Heart left ventricle (tissue), 16 donors: ENCODE measurements around the gene RBM33. TPM values are rescaled to one million over a fixed set of nuclear protein-coding genes. Genes with fewer than 3 reads are reported as not detected.
A peak's percentile ranks its signal among the peaks of the same experiment; 100 is the strongest.
"Not testable (repeated sequence)": the region's sequence is repeated elsewhere in the genome, so short reads cannot be mapped to it uniquely, and the experiment has no call there.

Source experiments
- ATAC-seq, 4 donors: fragments of 200-7000 bp; cut with Tn5 transposase; one replicate each; pipeline ENCODE4 v1.9.1; 2020 to 2022; ENCODE audit warnings: moderate library complexity in 4 of 4, mild to moderate bottlenecking in 3 of 4, moderate number of reproducible peaks in 1 of 4
- DNase-seq, 5 donors: peaks; one replicate each; pipeline ENCODE4 v3.0.0-alpha.2; 2020
- H3K27ac ChIP-seq, 12 donors: fragments of 200-600 bp; sonication (generic) in 4 of 12; one replicate each; pipeline versions ENCODE4 v1.5.0 to v1.8.0; 2016 to 2022; ENCODE audit warnings: mild to moderate bottlenecking in 2 of 12
- H3K27me3 ChIP-seq, 9 donors: fragments of 200-600 bp; sonication (generic) in 2 of 9; one replicate each; pipeline versions ENCODE4 v1.5.1 to v1.8.0; 2016 to 2022; ENCODE audit warnings: mild to moderate bottlenecking in 3 of 9
- H3K36me3 ChIP-seq, 9 donors: fragments of 200-600 bp; sonication (generic) in 2 of 9; one replicate each; pipeline versions ENCODE4 v1.5.0 to v1.8.0; 2018 to 2022; ENCODE audit warnings: mild to moderate bottlenecking in 2 of 9
- H3K4me1 ChIP-seq, 12 donors: fragments of 200-600 bp; sonication (generic) in 4 of 12; one replicate each; pipeline versions ENCODE4 v1.5.0 to v1.8.0; 2016 to 2022; ENCODE audit warnings: mild to moderate bottlenecking in 3 of 12
- H3K4me3 ChIP-seq, 12 donors: fragments of 200-600 bp; sonication (generic) in 4 of 12; one replicate each; pipeline versions ENCODE4 v1.5.0 to v1.8.0; 2017 to 2022; ENCODE audit warnings: mild to moderate bottlenecking in 9 of 12, moderate library complexity in 4 of 12
- H3K9me3 ChIP-seq, 12 donors: fragments of 200-600 bp; sonication (generic) in 4 of 12; one replicate each; pipeline versions ENCODE4 v1.5.0 to v1.8.0; 2016 to 2022; ENCODE audit warnings: mild to moderate bottlenecking in 1 of 12
- CTCF ChIP-seq, 12 donors: fragments of 200-600 bp; sonication (generic) in 4 of 12; IDR thresholded peaks; one replicate each; pipeline versions ENCODE4 v1.5.0 to v1.8.0; 2018 to 2022; ENCODE audit warnings: antibody characterized with exemption in 12 of 12, mild to moderate bottlenecking in 5 of 12
- POLR2A ChIP-seq, 2 donors: fragments of 450-650 bp; IDR thresholded peaks; one replicate each; pipeline ENCODE4 v1.6.1; 2017; ENCODE audit warnings: antibody characterized with exemption in 2 of 2, mild to moderate bottlenecking in 2 of 2, moderate library complexity in 2 of 2
- WGBS, 4 donors: extraction: QIAGEN DNeasy Blood & Tissue Kit in 2 of 4; methylation state at CpG; one replicate each; pipeline versions ENCODE4 v1.1.5 to v1.1.7; 2013 to 2018; 5-methylcytosine and 5-hydroxymethylcytosine counted together
- intact Hi-C, 10 donors: fragments of 100-400 bp; cut with DNase I; formaldehyde crosslinking; loops; one replicate each; pipeline versions ENCODE4 v1.11.1 to v1.14.2; 2022
- polyA plus RNA-seq, 2 donors: library from polyadenylated mRNA; stranded (reverse); fragments of 200-250 nt; gene quantifications; one replicate each; pipeline ENCODE4 v1.2.3, GENCODE V29; 2013
- total RNA-seq, 9 donors: library from RNA; depleted of rRNA in 2 of 9; stranded (reverse); fragments of >200 nt in 2 of 9; fragmentation: NEBNext Ultra II Directional in 3 of 9; extraction: Animal tissue kit (Norgen Biotek cat#: 25700) in 3 of 9; gene quantifications; one replicate each; pipeline versions ENCODE4 v1.1.0 to v1.2.4, GENCODE V29; 2016 to 2023
- donor health status: ischemic (EF 13 %, LVEDD 7.1; RV severe dilation, severe dysfunction).
- donor health status: healthy with polysubstance abuse.
- donor health status: DM: no; HTN: yes; CAD: no.
- donor health status: DM: no; HTN: no; CAD: no.
- donor health status: ischemic (EF 25% LVEDD 6.9; RV normal size, moderate dysfunction).
- donor health status: ischemic (EF 25% LVEDD 5.7; RV mildly dilated, moderate dysfunction).
- donor health status: healthy.
- donor health status: DM: yes; HTN: yes; CAD: no.
- donor health status: ischemic (EF 35%, LVEDD 5.7; RV mildly dilated, moderate dysfunction).
- donor health status: nonischemic (EF 11% LVEDD 7.7; RV severe dilation, severe dysfunction).
- donor health status: DM: yes; HTN: yes; CAD: no.
- donor health status: PGD.
- donor health status: ischemic (EF 29% LVEDD 5.4; RV normal size, mild dysfunction).
- donor health status: nonischemic (EF 23%, LVEDD 6.1; RV moderate dilation, normal function).

RBM33 gene
- total and polyA plus RNA-seq, 11 donors: 13.1 to 40.8 (median 30.2) TPM

GRCh38 chr7:155611808-155612447 lies 32.5 kb upstream of the RBM33 start:
- intact Hi-C loops: no loop called here
- no peak overlapping the region for H3K27ac ChIP-seq
- DNase-seq: no peak
- H3K4me3 ChIP-seq: no peak overlapping the region
- H3K9me3 ChIP-seq: no peaks in the 10 kb centered on the region
- TF ChIP-seq CTCF (IDR thresholded peaks at IDR 0.05) (no peak), POLR2A (IDR thresholded peaks at IDR 0.05) (no peak)
- no peaks in the 10 kb centered on the region for H3K4me1 ChIP-seq
- 85 to 90% (median 88%) methylated on average over 9 of the region's 9 CpGs for WGBS, 4 donors
- H3K36me3 ChIP-seq: no peaks in the 10 kb centered on the region
- no peak for ATAC-seq
- peaks cover 0 to 5% (median 0%) of the 10 kb centered on the region in 9 donors for H3K27me3 ChIP-seq

DNA sequence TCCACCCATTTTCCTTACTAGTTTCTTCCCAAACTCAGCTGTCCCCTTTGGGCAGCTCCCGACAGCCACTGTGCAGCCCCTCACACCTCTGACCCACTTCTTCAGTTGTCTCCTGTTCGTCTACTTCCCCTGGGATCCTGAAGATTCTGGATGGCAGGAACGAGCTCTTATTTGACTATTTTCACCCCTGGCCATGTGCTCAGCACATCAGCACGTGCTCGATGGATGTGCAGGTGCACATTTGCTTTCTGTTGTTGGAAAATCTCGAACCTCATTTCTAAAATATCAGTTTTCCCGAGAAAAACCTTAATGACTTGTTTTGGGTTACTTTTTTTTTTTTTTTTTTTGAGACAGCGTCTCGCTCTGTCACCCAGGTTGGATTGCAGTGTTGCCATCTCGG lies 31.8 kb upstream of the RBM33 start:
- WGBS, 4 donors: 78 to 88% (median 82%) methylated on average over 10 of the region's 10 CpGs
- H3K27ac ChIP-seq: no peak overlapping the region
- intact Hi-C loops: no loop called here
- H3K36me3 ChIP-seq: no peaks in the 10 kb centered on the region
- H3K27me3 ChIP-seq: peaks cover 0 to 5% (median 0%) of the 10 kb centered on the region in 9 donors
- no peaks in the 10 kb centered on the region for H3K9me3 ChIP-seq
- no peaks in the 10 kb centered on the region for H3K4me1 ChIP-seq
- no peak for ATAC-seq
- TF ChIP-seq POLR2A (IDR thresholded peaks at IDR 0.05): no peak
- TF ChIP-seq CTCF (IDR thresholded peaks at IDR 0.05): no peak
- H3K4me3 ChIP-seq: no peak overlapping the region
- no peak for DNase-seq

DNA sequence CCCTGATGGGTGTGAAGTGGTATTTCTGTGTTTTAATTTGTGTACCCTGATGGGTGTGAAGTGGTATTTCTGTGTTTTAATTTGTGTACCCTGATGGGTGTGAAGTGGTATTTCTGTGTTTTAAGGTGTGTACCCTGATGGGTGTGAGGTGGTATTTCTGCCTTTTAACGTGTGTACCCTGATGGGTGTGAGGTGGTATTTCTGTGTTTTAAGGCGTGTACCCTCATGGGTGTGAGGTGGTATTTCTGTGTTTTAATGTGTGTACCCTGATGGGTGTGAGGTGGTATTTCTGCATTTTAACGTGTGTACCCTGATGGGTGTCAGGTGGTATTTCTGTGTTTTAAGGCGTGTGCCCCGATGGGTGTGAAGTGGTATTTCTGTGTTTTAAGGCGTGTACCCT lies 29.4 kb upstream of the RBM33 start:
- H3K27me3 ChIP-seq, ATAC-seq, H3K27ac ChIP-seq, DNase-seq, intact Hi-C loops, H3K4me1 ChIP-seq, H3K9me3 ChIP-seq, H3K4me3 ChIP-seq, H3K36me3 ChIP-seq: not testable (repeated sequence)
- WGBS, 4 donors: 93 to 97% (median 95%) methylated on average over 6 of the region's 6 CpGs

GRCh38 chr7:155618708-155619633 lies 25.5 kb upstream of the RBM33 start:
- WGBS, 4 donors: 75 to 79% (median 78%) methylated on average over 16 of the region's 16 CpGs
- peak in 1 of 4 donors; percentile 50 for ATAC-seq

More at GRCh38 chr7:155618708-155619633, 25.5 kb upstream of the RBM33 start:
- H3K4me3 ChIP-seq: no peak overlapping the region
- TF ChIP-seq POLR2A (IDR thresholded peaks at IDR 0.05) (no peak), CTCF (IDR thresholded peaks at IDR 0.05) (no peak)
- DNase-seq: no peak
- no peaks in the 10 kb centered on the region for H3K36me3 ChIP-seq
- no peaks in the 10 kb centered on the region for H3K9me3 ChIP-seq
- H3K4me1 ChIP-seq: no peaks in the 10 kb centered on the region
- H3K27me3 ChIP-seq: peaks cover 0 to 3% (median 0%) of the 10 kb centered on the region in 9 donors
- intact Hi-C loops: no loop called here
- H3K27ac ChIP-seq: no peak overlapping the region
